ENCODE results near the gene GRM5. TPM values are rescaled to one million over a fixed set of nuclear protein-coding genes. Genes with fewer than 3 reads are reported as not detected.

The GRM5 gene
- total RNA-seq, 1 donor from 2014 or later = not detected

GRCh38 chr11:88454881-88455280 is 610.9 kb downstream of the GRM5 start:
- DNase-seq = no peak
- TF ChIP-seq CTCF (IDR thresholded peaks at IDR 0.05; ENCODE audit: borderline replicate concordance) = no peak
- H3K9me3 ChIP-seq (replicated peaks) = peaks cover 17% of the 10 kb centered on the region
- H3K27me3 ChIP-seq (ENCODE audit: low read depth) = no peaks in the 10 kb centered on the region
- intact Hi-C loops (cut with micrococcal nuclease) = no loop called here
- H3K4me1 ChIP-seq = no peaks in the 10 kb centered on the region
- H3K4me3 ChIP-seq = no peak overlapping the region
- H3K27ac ChIP-seq (replicated peaks) = no peak overlapping the region
- no peaks in the 10 kb centered on the region for H3K36me3 ChIP-seq

Other genes with a start within 250 kb of the GRM5 start
- gene TYR, start 111.9 kb upstream of the GRM5 start, total RNA-seq = not detected